Pancreas (tissue), 10 donors: ENCODE measurements around the gene S100A11. TPM values are rescaled to one million over a fixed set of nuclear protein-coding genes. Genes with fewer than 3 reads are reported as not detected.

Experiments
- ATAC-seq, 4 donors: fragments of 200-7000 bp; cut with Tn5 transposase; one replicate each; pipeline versions ENCODE4 v1.8.0 to v1.9.1; 2020; ENCODE audit warnings: mild to moderate bottlenecking in 4 of 4, moderate library complexity in 4 of 4
- DNase-seq, 6 donors: peaks; one replicate each; pipeline ENCODE4 v3.0.0-alpha.2; 2020
- FAIRE-seq: peaks from 2 replicates; lab custom pipeline; 2012; peaks lifted over from hg19 to GRCh38; lab: Jason Lieb, UNC
- H3K27ac ChIP-seq, 4 donors: fragments of 200-600 bp; sonication (generic); 1 replicate in 3 of 4; 2 replicates in 1 of 4; pipeline versions ENCODE4 v1.5.0 to v1.8.0; 2020
- H3K27me3 ChIP-seq, 4 donors: fragments of 200-600 bp; one replicate each; pipeline ENCODE4 v1.8.0; 2021
- H3K36me3 ChIP-seq, 3 donors: fragments of 200-600 bp; sonication (generic) in 1 of 3; one replicate each; pipeline versions ENCODE4 v1.5.0 to v1.8.0; 2020 to 2021
- H3K4me1 ChIP-seq, 3 donors: fragments of 200-600 bp; one replicate each; pipeline ENCODE4 v1.8.0; 2021
- H3K4me3 ChIP-seq, 4 donors: fragments of 200-600 bp; sonication (generic) in 2 of 4; one replicate each; pipeline versions ENCODE4 v1.5.0 to v1.8.0; 2020 to 2021
- H3K9me3 ChIP-seq, 4 donors: fragments of 200-600 bp; one replicate each; pipeline ENCODE4 v1.8.0; 2021
- WGBS, 2 donors: extraction: QIAGEN DNeasy Blood & Tissue Kit; methylation state at CpG; one replicate each; pipeline ENCODE4 v1.1.7; 2013; 5-methylcytosine and 5-hydroxymethylcytosine counted together
- intact Hi-C, 3 donors: fragments of 100-400 bp; cut with DNase I; formaldehyde crosslinking; loops; one replicate each; pipeline versions ENCODE4 v1.11.1 to v1.14.2; 2022
- polyA plus RNA-seq, 2 donors: library from polyadenylated mRNA; stranded (reverse); fragments of 200-250 nt; gene quantifications; one replicate each; pipeline ENCODE4 v1.2.3, GENCODE V29; 2013
- total RNA-seq, 6 donors: library from RNA; stranded (reverse); fragmentation: NEBNext Ultra II Directional in 4 of 6; extraction: Animal tissue kit (Norgen Biotek cat#: 25700) in 4 of 6; gene quantifications; one replicate each; pipeline versions ENCODE4 v1.2.1 to v1.2.4, GENCODE V29; 2021 to 2023
- TF ChIP-seq, protein P1 (sequence below), 4 donors: fragments of 200-600 bp; sonication (generic) in 3 of 4; IDR thresholded peaks; one replicate each; pipeline versions ENCODE4 v1.5.0 to v1.8.0; 2021; ENCODE audit warnings: antibody characterized with exemption in 4 of 4
- donor health status: healthy with polysubstance abuse.
- donor health status: DM: no; HTN: no; CAD: no; lungs with moderate emphysema.
- donor health status: DM: no; HTN: no; CAD: no.
- donor health status: control.
- donor health status: control.
- donor health status: Bipolar disorder and iron deficiency.
- donor health status: DM: yes; HTN: yes; CAD: no.
- donor health status: DM: no; HTN: no; CAD: no.
- donor health status: DM: no; HTN: no; CAD: no.
- donor health status: DM: yes; HTN: yes; CAD: no.

S100A11 gene
- total and polyA plus RNA-seq, 8 donors = 23.6 to 433 (median 132) TPM

DNA sequence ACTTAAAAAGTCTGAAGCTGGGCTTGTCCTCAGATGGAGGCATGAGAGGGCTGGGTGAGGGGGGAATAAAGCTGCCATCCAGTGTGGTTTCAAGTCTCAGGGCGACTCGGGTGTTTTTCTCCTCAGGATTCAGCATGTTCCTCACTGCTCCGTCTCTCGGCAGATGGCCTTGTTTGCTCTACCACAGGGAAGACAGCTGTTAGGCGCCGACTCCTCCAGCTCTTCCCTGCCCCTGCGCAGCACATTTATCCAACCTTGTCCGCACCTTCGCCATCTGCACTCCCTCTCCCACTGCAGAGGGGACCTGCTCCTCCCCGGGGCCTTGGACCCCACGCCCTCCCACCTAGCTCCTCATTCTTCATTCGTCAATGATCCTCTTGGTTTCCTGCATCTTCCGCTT, 16.6 kb upstream of the S100A11 start:
- H3K27ac ChIP-seq = no peak overlapping the region
- H3K36me3 ChIP-seq = no peaks in the 10 kb centered on the region
- FAIRE-seq (no peak), DNase-seq (peak in 2 of 6 donors; percentile 13 to 46), ATAC-seq (peak in 2 of 4 donors; percentile 38 to 62)
- 64 to 66% methylated on average over 13 of the region's 13 CpGs for WGBS, 2 donors
- H3K27me3 ChIP-seq = no peaks in the 10 kb centered on the region
- H3K4me3 ChIP-seq = no peak overlapping the region
- H3K9me3 ChIP-seq = no peaks in the 10 kb centered on the region
- intact Hi-C loops = loop anchor here in 2 of 3 donors (5.0 to 10.0 kb wide), 2 partner anchors 129 to 391 kb away; no protein-coding TSS in a partner anchor
- TF ChIP-seq, protein P1, sequence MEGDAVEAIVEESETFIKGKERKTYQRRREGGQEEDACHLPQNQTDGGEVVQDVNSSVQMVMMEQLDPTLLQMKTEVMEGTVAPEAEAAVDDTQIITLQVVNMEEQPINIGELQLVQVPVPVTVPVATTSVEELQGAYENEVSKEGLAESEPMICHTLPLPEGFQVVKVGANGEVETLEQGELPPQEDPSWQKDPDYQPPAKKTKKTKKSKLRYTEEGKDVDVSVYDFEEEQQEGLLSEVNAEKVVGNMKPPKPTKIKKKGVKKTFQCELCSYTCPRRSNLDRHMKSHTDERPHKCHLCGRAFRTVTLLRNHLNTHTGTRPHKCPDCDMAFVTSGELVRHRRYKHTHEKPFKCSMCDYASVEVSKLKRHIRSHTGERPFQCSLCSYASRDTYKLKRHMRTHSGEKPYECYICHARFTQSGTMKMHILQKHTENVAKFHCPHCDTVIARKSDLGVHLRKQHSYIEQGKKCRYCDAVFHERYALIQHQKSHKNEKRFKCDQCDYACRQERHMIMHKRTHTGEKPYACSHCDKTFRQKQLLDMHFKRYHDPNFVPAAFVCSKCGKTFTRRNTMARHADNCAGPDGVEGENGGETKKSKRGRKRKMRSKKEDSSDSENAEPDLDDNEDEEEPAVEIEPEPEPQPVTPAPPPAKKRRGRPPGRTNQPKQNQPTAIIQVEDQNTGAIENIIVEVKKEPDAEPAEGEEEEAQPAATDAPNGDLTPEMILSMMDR (IDR thresholded peaks at IDR 0.05) = no peak
- peaks cover 4 to 5% (median 4%) of the 10 kb centered on the region in 3 donors for H3K4me1 ChIP-seq

DNA sequence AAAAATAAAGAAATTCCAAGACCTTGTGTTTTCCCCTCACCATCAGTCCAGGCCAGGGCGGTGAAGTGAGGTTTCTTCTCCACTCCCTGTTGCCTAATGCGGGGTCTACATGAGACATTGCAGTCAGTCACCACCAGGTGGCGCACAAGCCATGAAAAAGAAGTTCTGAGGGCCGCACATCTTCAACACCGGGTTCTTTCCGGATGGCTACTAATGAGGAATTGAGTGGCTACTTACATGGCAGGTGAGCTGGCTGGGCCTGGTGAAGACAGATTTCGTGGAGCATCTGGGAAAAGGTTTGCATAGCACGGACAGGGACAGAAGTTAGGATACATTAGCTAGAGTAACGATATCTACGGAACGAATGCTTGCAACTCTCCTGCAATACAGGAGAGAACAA, 15.8 kb upstream of the S100A11 start:
- intact Hi-C loops = loop anchor here in 2 of 3 donors (5.0 to 10.0 kb wide), 2 partner anchors 130 to 392 kb away; no protein-coding TSS in a partner anchor
- no peaks in the 10 kb centered on the region for H3K36me3 ChIP-seq
- H3K27me3 ChIP-seq = no peaks in the 10 kb centered on the region
- ATAC-seq (peak in 3 of 4 donors; percentile 43 to 63 (median 54)), FAIRE-seq (no peak), DNase-seq (peak; percentile 67 to 95 (median 84))
- TF ChIP-seq, protein P1 (IDR thresholded peaks at IDR 0.05) = peak; percentile 77 to 92 (median 86)
- H3K4me1 ChIP-seq = peaks cover 4 to 13% (median 11%) of the 10 kb centered on the region in 3 donors
- H3K9me3 ChIP-seq = no peaks in the 10 kb centered on the region
- no peak overlapping the region for H3K4me3 ChIP-seq
- H3K27ac ChIP-seq = no peak overlapping the region
- 22 to 25% methylated on average over 11 of the region's 11 CpGs for WGBS, 2 donors

DNA sequence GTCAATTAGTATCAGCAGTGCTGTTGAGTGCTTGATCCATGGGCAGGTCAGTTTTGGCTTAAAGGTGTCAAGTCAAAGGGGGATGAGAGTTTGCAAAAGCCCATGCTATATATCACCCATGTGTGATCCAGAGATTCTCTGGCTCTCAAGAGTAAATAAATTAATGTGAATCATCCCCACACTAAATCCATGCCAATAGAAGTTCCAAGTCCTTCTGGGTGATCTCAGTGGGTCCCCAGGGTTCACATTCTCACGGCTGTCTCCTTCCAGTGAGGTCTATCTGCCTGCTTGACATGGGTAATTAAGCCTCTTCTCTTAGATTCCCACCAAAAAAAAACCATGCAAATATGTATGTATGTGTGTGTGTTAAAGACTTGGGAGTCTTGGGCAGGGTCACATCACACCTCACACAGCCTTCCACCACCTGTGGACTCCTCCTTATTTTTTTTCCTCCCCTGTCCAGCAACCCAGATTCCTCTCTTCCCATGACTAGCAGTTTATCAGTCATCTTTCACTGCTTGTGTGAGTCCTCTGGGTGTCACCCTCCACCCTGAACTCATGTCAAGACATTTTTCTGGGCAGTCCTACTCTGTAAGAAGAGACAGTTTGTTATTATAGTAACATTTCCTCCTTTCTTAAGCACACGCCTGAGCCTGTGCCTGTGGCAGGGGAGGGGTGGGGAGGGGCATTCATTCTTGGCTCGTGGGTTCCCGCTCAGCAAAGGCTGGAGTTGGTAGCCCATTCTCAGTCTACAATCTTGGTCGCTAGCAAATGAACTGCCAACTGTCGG, 14.3 kb upstream of the S100A11 start:
- intact Hi-C loops = loop anchor here in 2 of 3 donors (5.0 to 10.0 kb wide), 2 partner anchors 131 to 394 kb away; no protein-coding TSS in a partner anchor
- no peak overlapping the region for H3K27ac ChIP-seq
- FAIRE-seq (no peak), DNase-seq (no peak), ATAC-seq (no peak)
- no peaks in the 10 kb centered on the region for H3K36me3 ChIP-seq
- 60 to 70% methylated on average over 6 of the region's 6 CpGs for WGBS, 2 donors
- no peak overlapping the region for H3K4me3 ChIP-seq
- H3K27me3 ChIP-seq = no peaks in the 10 kb centered on the region
- no peaks in the 10 kb centered on the region for H3K9me3 ChIP-seq
- H3K4me1 ChIP-seq = peaks cover 11 to 19% (median 18%) of the 10 kb centered on the region in 3 donors
- TF ChIP-seq, protein P1 (IDR thresholded peaks at IDR 0.05) = no peak

DNA sequence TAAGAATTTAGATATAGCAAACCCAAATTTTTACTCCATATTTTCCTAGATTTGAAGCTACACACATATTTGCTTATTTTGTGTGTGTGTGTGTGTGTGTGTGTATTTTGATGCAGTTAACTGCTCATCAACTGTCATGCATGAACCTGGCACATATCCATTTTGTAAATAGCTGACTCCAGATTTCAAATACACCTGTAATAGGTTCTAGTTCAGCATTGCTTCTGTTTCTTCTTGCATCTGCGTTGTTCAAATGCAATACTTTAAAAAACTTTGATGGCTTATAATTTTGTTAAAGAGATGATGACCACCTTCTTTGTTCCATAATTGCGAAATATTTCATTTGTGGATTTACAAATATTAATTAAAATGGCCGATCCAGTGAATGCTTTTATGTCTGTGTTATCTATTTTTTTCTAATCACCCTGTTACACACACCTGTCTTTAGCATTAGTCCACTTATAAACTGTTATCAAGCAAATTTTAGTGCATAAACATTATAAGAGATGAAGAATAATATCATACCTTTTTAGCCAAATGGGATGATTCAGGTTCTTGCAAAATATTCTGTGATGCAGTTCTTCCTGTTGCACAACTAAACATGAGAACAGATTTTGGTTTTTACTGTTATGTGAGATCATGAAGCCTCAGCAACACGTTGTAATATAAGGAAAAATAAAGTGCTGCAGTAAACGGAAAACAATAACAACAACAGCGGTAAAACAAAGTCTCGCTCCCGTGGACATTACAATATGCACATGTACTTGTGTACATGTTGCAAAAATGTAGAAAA, 12.7 kb upstream of the S100A11 start:
- no peak for ATAC-seq
- intact Hi-C loops = loop anchor here in 2 of 3 donors (5.0 to 10.0 kb wide), 2 partner anchors 133 to 395 kb away; no protein-coding TSS in a partner anchor
- Histone ChIP-seq H3K36me3 (no peaks in the 10 kb centered on the region), H3K9me3 (no peaks in the 10 kb centered on the region), H3K4me1 (peaks cover 11 to 19% (median 18%) of the 10 kb centered on the region in 3 donors), H3K27ac (peak overlapping the region in 2 of 4 donors; percentile 96 to 97), H3K4me3 (no peak overlapping the region), H3K27me3 (no peaks in the 10 kb centered on the region)
- no peak for FAIRE-seq
- no peak for DNase-seq
- 71 to 77% methylated on average over 8 of the region's 8 CpGs for WGBS, 2 donors
- TF ChIP-seq, protein P1 (IDR thresholded peaks at IDR 0.05) = no peak
